Vagina (tissue), 2 donors: ENCODE results near the gene PLCB1. TPM values are rescaled to one million over a fixed set of nuclear protein-coding genes. Genes with fewer than 3 reads are reported as not detected.

ENCODE experiments used
- DNase-seq, 2 donors: peaks; one replicate each; pipeline ENCODE4 v3.0.0-alpha.2; 2017; ENCODE audit errors: extremely low spot score in 2 of 2
- H3K27ac ChIP-seq: fragments of 200-600 bp; sonication (generic); one replicate; pipeline ENCODE4 v1.5.1; 2019
- H3K27me3 ChIP-seq: fragments of 200-600 bp; sonication (generic); one replicate; pipeline ENCODE4 v1.5.1; 2019
- H3K36me3 ChIP-seq, 2 donors: fragments of 200-600 bp; sonication (generic); one replicate each; pipeline ENCODE4 v1.5.1; 2017 to 2019
- H3K4me1 ChIP-seq: fragments of 200-600 bp; sonication (generic); one replicate; pipeline ENCODE4 v1.5.1; 2019
- H3K4me3 ChIP-seq, 2 donors: fragments of 200-600 bp; sonication (generic); 1 replicate in 1 of 2; 2 replicates in 1 of 2; pipeline ENCODE4 v1.5.1; 2016 to 2019
- H3K9me3 ChIP-seq: fragments of 200-600 bp; sonication (generic); one replicate; pipeline ENCODE4 v1.5.1; 2019
- POLR2A ChIP-seq, 2 donors: fragments of 450-650 bp; IDR thresholded peaks; one replicate each; pipeline ENCODE4 v1.6.1; 2017; ENCODE audit warnings: antibody characterized with exemption in 2 of 2, mild to moderate bottlenecking in 2 of 2, moderate library complexity in 2 of 2
- POLR2AphosphoS5 ChIP-seq, 2 donors: sonication (generic); formaldehyde crosslinking; IDR thresholded peaks; one replicate each; pipeline ENCODE4 v1.9.0; 2017; ENCODE audit warnings: antibody characterized with exemption in 2 of 2, mild to moderate bottlenecking in 2 of 2, low read depth in 1 of 2; ENCODE audit not compliant: insufficient read depth in 1 of 2
- intact Hi-C: fragments of 100-400 bp; cut with DNase I; formaldehyde crosslinking; loops from one replicate; pipeline ENCODE4 v1.15.1; 2023
- total RNA-seq: library from RNA; depleted of rRNA; stranded (reverse); fragments of >200 nt; gene quantifications from one replicate; pipeline ENCODE4 v1.2.3, GENCODE V29; 2016
- TF ChIP-seq, protein P1 (sequence below), 3 experiments: fragments of 450-650 bp in 2 of 3; fragments of 200-600 bp in 1 of 3; sonication (generic) in 1 of 3; IDR thresholded peaks; one replicate each; pipeline ENCODE4 v1.5.1; 2017 to 2019; ENCODE audit warnings: antibody characterized with exemption in 3 of 3, mild to moderate bottlenecking in 2 of 3, moderate library complexity in 2 of 3

Gene PLCB1
- total RNA-seq, 1 donor from 2014 or later: 32.4 TPM

DNA sequence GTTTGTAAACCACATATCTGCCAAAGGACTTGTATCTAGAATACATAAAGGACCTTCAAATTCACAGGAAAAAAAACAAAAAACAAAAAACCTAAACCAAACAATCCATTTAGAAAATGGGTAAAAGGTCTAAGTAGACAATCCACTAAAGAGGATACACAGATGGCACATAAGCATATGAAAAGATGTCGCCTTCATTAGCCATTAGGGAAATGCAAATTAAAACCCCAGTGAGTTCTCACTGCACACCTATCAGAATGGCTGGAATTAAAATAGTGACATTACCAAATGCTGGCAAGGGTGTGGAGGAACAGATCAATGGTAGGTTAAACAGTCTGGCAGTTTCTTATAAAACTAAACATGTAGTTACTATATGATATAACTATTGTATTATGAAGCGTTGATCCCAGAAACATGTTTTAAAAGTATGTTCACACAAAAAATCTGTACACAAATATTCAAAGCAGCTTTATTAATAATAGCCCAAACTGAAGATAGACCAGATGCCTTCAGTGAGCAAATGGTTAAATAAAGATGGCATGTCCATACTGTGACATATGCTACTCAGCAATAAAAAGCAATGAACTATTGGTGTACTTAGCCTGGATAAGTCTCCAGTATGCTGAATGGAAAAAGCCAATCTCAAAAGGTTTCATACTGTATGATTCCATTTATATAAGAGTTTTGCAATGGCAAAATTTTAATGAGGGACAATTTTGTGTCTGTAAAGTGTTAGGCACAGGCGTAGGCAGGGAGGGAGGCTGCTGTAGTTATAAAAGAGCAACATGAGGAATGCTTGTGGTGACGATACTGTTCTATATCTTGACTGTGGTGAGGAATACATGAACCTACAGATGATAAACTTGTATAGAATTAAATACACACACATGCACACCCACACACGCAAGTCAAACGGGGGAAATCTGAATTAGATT is 43.9 kb downstream of the PLCB1 start:
- Histone ChIP-seq H3K27ac (no peak overlapping the region), H3K27me3 (no peaks in the 10 kb centered on the region), H3K9me3 (no peaks in the 10 kb centered on the region), H3K36me3 (no peaks in the 10 kb centered on the region), H3K4me1 (no peaks in the 10 kb centered on the region), H3K4me3 (no peak overlapping the region)
- no peak for DNase-seq
- TF ChIP-seq, protein P1, sequence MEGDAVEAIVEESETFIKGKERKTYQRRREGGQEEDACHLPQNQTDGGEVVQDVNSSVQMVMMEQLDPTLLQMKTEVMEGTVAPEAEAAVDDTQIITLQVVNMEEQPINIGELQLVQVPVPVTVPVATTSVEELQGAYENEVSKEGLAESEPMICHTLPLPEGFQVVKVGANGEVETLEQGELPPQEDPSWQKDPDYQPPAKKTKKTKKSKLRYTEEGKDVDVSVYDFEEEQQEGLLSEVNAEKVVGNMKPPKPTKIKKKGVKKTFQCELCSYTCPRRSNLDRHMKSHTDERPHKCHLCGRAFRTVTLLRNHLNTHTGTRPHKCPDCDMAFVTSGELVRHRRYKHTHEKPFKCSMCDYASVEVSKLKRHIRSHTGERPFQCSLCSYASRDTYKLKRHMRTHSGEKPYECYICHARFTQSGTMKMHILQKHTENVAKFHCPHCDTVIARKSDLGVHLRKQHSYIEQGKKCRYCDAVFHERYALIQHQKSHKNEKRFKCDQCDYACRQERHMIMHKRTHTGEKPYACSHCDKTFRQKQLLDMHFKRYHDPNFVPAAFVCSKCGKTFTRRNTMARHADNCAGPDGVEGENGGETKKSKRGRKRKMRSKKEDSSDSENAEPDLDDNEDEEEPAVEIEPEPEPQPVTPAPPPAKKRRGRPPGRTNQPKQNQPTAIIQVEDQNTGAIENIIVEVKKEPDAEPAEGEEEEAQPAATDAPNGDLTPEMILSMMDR (IDR thresholded peaks at IDR 0.05): no peak
- no peak for TF ChIP-seq POLR2A (IDR thresholded peaks at IDR 0.05)
- no peak for TF ChIP-seq POLR2AphosphoS5 (IDR thresholded peaks at IDR 0.05; ENCODE audit: insufficient read depth in 1 of 2, low read depth in 1 of 2)
- intact Hi-C loops: no loop called here

DNA sequence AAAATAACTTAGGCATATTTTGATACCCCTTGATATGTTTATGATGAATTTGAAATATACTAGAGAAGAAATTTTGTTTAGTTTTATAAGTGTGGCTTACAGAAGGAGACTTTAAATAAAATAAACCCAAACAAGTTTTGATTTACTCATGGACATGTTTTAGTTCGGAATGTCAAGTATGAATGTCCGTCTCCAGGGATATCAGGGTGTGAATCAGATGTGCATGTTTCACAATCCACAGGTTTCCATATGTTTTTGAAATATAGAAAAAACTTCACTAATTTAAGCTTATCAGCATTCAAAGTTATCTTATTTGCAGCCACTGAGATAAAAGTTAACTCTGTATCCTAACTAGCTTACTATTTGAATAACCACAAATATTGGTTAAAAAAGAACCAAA is 51.5 kb downstream of the PLCB1 start:
- no peak for DNase-seq
- no peak overlapping the region for H3K27ac ChIP-seq
- peaks cover 6% of the 10 kb centered on the region for H3K4me1 ChIP-seq
- no peak for TF ChIP-seq POLR2A (IDR thresholded peaks at IDR 0.05)
- TF ChIP-seq, protein P1 (IDR thresholded peaks at IDR 0.05): no peak
- TF ChIP-seq POLR2AphosphoS5 (IDR thresholded peaks at IDR 0.05; ENCODE audit: insufficient read depth in 1 of 2, low read depth in 1 of 2): no peak
- intact Hi-C loops: no loop called here
- no peaks in the 10 kb centered on the region for H3K36me3 ChIP-seq
- H3K27me3 ChIP-seq: no peaks in the 10 kb centered on the region
- no peaks in the 10 kb centered on the region for H3K9me3 ChIP-seq
- H3K4me3 ChIP-seq: no peak overlapping the region

GRCh38 chr20:8187740-8188139 is 55.7 kb downstream of the PLCB1 start:
- intact Hi-C loops: no loop called here
- H3K4me1 ChIP-seq: peaks cover 6% of the 10 kb centered on the region
- TF ChIP-seq, protein P1 (IDR thresholded peaks at IDR 0.05): no peak
- TF ChIP-seq POLR2AphosphoS5 (IDR thresholded peaks at IDR 0.05; ENCODE audit: insufficient read depth in 1 of 2, low read depth in 1 of 2): no peak
- TF ChIP-seq POLR2A (IDR thresholded peaks at IDR 0.05): no peak

DNA sequence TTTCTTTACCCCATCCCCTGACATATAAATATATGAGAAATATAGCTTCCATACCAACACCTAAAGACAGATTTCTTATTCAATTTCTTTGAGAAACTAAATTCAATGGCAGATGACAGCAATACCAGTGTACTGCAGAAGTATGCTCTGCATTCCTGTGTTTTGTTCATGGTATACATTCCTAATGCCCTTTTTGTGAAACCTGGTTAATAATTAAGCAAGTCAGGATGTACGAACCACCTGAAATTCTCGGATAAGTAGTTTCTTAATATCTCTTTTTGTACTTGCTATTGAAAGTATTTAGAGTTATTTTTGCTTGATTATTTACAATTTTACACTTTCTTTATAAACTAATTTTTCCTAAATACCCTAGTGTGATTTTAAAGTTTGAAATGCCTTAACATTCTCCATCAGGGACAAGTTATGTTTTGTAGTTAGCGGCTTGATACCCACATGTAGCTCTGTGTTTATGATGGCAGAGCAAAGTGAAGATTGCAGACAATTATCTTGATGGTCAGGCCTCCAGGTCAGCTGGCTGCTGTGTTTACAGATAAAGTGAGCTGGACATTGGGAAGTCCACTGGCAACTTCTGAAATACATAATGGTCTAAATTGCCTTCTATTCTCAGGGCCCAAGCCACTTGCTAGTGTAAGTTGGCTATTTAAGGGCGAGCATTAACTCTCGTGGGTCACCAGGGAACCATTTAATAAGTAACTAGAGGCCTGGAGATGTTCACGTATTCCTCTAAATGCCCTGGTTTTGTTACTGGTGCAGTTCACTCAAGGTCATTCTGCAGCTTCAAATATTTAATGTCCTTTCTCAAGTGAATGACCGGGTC is 58.2 kb downstream of the PLCB1 start:
- DNase-seq: no peak
- Histone ChIP-seq H3K36me3 (no peaks in the 10 kb centered on the region), H3K9me3 (no peaks in the 10 kb centered on the region), H3K27ac (no peak overlapping the region), H3K27me3 (no peaks in the 10 kb centered on the region), H3K4me3 (no peak overlapping the region), H3K4me1 (peaks cover 6% of the 10 kb centered on the region)
- no peak for TF ChIP-seq POLR2A (IDR thresholded peaks at IDR 0.05)
- TF ChIP-seq, protein P1 (IDR thresholded peaks at IDR 0.05): no peak
- no peak for TF ChIP-seq POLR2AphosphoS5 (IDR thresholded peaks at IDR 0.05; ENCODE audit: insufficient read depth in 1 of 2, low read depth in 1 of 2)
- intact Hi-C loops: no loop called here

More at GRCh38 chr20:8187740-8188139, 55.7 kb downstream of the PLCB1 start:
- H3K9me3 ChIP-seq: no peaks in the 10 kb centered on the region
- DNase-seq: no peak
- H3K36me3 ChIP-seq: no peaks in the 10 kb centered on the region
- H3K27me3 ChIP-seq: no peaks in the 10 kb centered on the region
- no peak overlapping the region for H3K27ac ChIP-seq
- H3K4me3 ChIP-seq: no peak overlapping the region
